ENCODE measurements around the gene DLX2.

GRCh38 chr2:172058660-172059059 lies 44.0 kb downstream of the DLX2 start:
- TF ChIP-seq CTCF (IDR thresholded peaks at IDR 0.05) (no peak), POLR2AphosphoS5 (IDR thresholded peaks at IDR 0.05; ENCODE audit: low read depth, low read length) (no peak), SIN3A (IDR thresholded peaks at IDR 0.05; ENCODE audit: borderline replicate concordance, insufficient read depth, low read depth, low read length) (no peak), TCF7L2 (IDR thresholded peaks at IDR 0.05; ENCODE audit: low read depth, low read length) (no peak)
